ENCODE measurements around the gene OR13J1.
A peak's percentile ranks its signal among the peaks of the same experiment; 100 is the strongest.
"Not testable (repeated sequence)": the region's sequence is repeated elsewhere in the genome, so short reads cannot be mapped to it uniquely, and the experiment has no call there.

Gene OR13J1

DNA sequence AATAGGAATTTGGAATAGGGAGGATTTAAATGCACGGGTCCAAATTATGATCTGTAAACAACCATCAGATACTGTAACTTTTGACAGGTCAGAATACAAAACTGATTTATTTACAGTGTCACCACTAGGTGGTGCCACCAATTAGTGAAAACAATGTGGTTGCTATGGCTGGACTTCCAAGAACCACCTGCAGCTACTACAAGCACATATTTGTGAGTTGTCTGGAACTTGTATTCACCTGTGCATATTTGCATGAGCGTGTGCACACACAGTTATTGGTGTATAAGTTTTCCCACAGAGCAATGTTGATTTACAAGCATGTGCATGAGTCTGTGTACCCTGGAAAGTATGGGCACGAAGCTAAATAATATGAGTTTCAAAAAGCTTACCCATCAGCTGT, 32.8 kb upstream of the OR13J1 start:
- DNase-seq: peak; percentile 74

- DNase-seq: no peak
Measured at GRCh38 chr9:35899021-35899420, 28.8 kb upstream of the OR13J1 start.

GRCh38 chr9:35898337-35898736, 28.1 kb upstream of the OR13J1 start:
- DNase-seq: no peak

DNA sequence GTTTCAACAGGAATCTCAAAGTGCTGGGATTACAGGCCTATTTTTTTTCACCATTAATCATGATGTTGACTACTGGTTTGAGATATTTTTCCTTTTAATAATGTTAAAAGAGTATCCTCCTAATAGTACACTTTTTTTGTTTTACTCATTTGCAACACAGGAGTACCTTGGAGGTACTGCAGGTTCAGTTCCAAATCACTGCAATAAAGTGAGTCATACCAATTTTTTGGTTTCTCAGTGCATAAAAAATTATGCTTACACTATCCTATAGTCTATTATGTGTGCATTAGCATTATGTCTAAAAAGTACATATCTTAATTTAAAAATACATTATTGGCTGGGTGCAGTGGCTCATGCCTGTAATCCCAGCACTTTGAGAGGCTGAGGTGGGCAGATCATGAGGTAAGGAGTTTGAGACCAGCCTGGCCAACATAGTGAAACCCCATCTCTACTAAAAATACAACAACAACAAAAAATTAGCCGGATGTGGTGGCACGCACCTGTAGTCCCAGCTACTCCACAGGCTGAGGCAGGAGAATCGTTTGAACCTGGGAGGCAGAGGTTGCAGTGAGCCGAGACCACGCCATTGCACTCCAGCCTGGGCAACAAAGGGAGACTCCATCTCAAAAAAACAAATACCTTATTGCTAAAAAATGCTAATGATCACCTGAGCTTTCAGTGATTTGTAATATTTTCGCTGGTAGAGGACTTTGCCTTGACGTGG, 27.3 kb upstream of the OR13J1 start:
- not testable (repeated sequence) for DNase-seq

DNA sequence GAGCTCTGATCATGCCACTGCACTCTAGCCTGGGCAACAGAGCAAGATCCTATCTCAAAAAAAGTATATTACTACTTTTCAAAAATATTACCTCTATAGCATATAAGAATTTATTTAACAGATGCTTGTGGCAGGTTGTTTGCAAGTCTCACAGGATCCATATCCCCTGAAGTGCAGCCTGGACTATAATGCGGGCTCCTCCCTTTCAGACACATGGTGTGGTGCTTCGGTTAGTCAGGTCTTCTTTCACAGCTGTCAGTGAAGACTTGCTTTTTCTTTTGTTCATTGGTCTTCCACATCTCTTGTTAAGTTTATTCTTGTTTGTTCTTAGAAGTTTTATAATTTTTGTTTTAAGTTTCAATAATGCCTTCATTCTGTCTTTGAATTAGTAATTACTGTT, 26.4 kb upstream of the OR13J1 start:
- DNase-seq: no peak

DNA sequence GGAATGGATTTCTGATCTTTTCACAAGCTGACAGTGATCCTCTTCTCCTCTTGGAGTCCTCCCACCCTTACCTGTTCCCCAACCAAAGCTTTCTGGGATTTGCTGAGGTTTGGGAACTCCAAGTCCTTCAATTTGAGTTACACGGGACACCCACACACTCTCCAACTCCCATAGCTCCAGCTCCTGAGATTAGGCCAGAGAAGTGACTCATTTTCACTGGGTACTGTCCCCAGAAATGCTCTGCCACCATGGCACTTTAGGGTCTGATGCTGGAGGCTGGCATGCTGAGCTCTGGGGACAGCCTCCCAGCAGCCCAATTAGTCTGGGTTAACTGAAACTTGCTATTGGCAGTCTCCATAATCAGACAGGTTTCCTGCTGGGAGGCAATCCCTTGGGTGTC, 21.9 kb upstream of the OR13J1 start:
- no peak for DNase-seq

- DNase-seq: peak; percentile 17
Measured at GRCh38 chr9:35891646-35892045, 21.4 kb upstream of the OR13J1 start.

GRCh38 chr9:35884908-35885307, 14.7 kb upstream of the OR13J1 start:
- DNase-seq: not testable (repeated sequence)

- no peak for DNase-seq
Measured at GRCh38 chr9:35882996-35883395, 12.8 kb upstream of the OR13J1 start.

GRCh38 chr9:35882263-35882848, 12.2 kb upstream of the OR13J1 start:
- peak; percentile 74 for DNase-seq

GRCh38 chr9:35872505-35872904, 2.3 kb upstream of the OR13J1 start:
- DNase-seq: no peak

- no peak for DNase-seq
Measured at GRCh38 chr9:35871545-35871944, 1.3 kb upstream of the OR13J1 start.

- DNase-seq: no peak
Measured at GRCh38 chr9:35869621-35870216, 482 bp downstream of the OR13J1 start.

GRCh38 chr9:35868933-35869332, 1.3 kb downstream of the OR13J1 start:
- no peak for DNase-seq

GRCh38 chr9:35867538-35867937, 2.7 kb downstream of the OR13J1 start:
- DNase-seq: no peak

GRCh38 chr9:35864695-35865255, 5.4 kb downstream of the OR13J1 start:
- no peak for DNase-seq

DNA sequence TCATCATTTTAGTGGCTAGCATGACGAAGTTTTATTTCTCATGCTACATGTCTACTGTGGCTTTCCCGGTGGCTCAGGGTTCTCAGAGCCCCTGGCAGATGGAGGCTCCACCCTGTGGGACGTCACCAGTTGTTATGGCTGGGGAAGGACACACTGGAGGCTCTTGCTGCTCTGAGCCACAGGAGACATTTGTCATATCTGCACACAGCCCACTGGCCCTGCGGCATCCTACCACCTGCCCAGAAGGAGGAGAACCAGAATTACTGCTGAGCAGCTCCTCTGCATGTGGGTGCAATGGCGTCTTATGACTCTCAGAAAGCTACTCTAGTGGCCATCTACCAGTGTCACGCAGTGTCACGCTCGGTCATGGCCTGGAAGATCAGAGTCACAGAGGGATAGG, 6.6 kb downstream of the OR13J1 start:
- DNase-seq: no peak

DNA sequence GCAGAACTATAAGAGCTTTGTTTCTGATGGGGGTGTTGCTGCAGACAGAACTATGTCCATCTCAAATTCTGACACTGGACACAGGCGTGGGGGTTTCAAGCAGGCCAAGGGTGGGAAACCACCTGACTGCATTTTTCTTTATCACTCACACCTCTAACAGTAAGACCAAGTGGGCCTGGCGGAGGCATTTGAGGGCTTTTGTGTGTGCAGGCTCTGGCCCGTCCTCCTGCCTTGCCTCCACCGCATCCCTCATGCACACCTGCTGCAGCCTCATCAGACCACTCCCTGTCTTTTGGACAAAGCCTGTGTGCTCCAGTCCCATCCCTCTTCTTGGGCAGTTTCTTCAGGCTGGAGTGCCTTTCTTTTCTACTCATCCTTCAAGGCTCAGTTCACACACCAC, 7.9 kb downstream of the OR13J1 start:
- DNase-seq: no peak

- no peak for DNase-seq
Measured at GRCh38 chr9:35861161-35861897, 8.9 kb downstream of the OR13J1 start.

DNA sequence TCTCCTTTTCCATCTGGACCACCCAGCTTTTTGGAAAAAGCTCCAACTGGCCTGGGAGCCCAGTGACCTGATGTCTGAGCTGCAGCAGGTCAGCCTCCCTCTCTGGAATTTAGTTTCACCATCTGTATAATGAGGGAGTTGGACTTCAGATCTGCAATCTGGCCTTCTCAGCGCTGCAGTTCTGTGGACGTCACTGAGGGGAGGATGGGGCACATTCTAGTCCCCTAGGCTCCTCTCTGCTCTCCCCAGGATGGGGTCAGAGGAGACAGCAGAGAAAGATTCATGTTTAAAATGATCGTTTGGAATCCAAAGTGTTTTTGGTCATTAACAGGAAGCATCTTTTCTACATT, 10.2 kb downstream of the OR13J1 start:
- DNase-seq: no peak

GRCh38 chr9:35859310-35859989, 10.8 kb downstream of the OR13J1 start:
- DNase-seq: no peak

DNA sequence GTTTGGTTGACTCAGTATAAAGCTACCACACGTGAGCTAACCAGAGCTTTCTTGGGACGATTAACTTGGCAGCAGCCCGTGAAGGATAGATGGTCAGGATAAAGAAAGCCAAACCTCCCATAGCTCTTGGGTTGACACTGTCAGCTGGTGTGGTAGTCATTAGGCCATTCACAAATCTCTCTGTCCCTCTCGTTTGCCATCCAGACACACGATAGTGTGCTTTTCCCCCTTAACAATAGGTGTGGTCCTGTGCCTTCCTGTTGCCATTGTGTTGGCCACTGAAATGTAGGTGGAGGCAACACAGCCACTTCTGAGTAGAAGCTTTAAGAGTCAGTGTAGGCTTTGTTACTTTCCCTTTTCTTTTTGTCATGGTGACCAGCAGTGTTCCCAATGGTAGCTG, 11.7 kb downstream of the OR13J1 start:
- no peak for DNase-seq

DNA sequence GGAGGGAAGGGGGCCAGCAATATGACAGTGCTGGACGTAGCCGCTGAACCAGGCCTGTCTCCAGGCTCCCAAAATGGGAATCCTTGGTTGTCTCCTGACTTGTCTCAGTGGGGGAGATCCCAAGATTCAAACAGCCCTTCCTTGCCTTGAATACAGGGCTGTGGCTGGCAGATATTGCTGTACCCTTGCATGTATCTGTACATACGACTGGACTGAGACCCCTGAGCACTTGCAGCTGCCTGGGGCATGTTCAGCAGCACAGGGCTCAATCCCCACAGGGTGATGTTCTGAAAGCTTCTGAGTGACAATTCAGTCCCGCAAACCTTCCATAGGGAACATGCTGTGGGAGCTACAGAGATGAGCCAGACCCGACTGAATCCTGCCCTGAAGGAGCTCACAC, 13.3 kb downstream of the OR13J1 start:
- DNase-seq: no peak

All from OCI-M1 (cell line).